Parathyroid adenoma (tissue), 2 donors: ENCODE measurements around the gene RPS6KA4.

Experiments
- H2AFZ ChIP-seq: fragments of 300-600 bp; sonication (generic); one replicate; pipeline ENCODE4 v1.7.0; 2017; ENCODE audit warnings: antibody characterized with exemption, mild to moderate bottlenecking
- H3K27ac ChIP-seq: fragments of 300-600 bp; sonication (generic); one replicate; pipeline ENCODE4 v1.7.0; 2017
- H3K27me3 ChIP-seq: fragments of 300-600 bp; sonication (generic); one replicate; pipeline ENCODE4 v1.7.0; 2017; ENCODE audit warnings: low read length; ENCODE audit not compliant: control insufficient read depth, insufficient read depth
- H3K36me3 ChIP-seq: fragments of 300-600 bp; sonication (generic); one replicate; pipeline ENCODE4 v1.7.0; 2017; ENCODE audit warnings: low read length; ENCODE audit not compliant: control insufficient read depth, insufficient read depth
- H3K4me1 ChIP-seq: fragments of 300-600 bp; sonication (generic); one replicate; pipeline ENCODE4 v1.7.0; 2017; ENCODE audit warnings: control low read depth
- H3K4me2 ChIP-seq: fragments of 300-600 bp; sonication (generic); one replicate; pipeline ENCODE4 v1.7.0; 2017; ENCODE audit warnings: low read length
- H3K4me3 ChIP-seq: fragments of 300-600 bp; sonication (generic); one replicate; pipeline ENCODE4 v1.7.0; 2017; ENCODE audit warnings: low read depth, low read length
- H3K79me2 ChIP-seq: fragments of 300-600 bp; sonication (generic); one replicate; pipeline ENCODE4 v1.7.0; 2017; ENCODE audit warnings: control low read depth
- H3K9ac ChIP-seq: fragments of 300-600 bp; sonication (generic); one replicate; pipeline ENCODE4 v1.7.0; 2017; ENCODE audit warnings: mild to moderate bottlenecking
- H3K9me3 ChIP-seq: fragments of 300-600 bp; sonication (generic); one replicate; pipeline ENCODE4 v1.7.0; 2017; ENCODE audit warnings: low read length; ENCODE audit not compliant: control insufficient read depth
- TF ChIP-seq, protein P1 (sequence below): fragments of 300-600 bp; sonication (generic); IDR thresholded peaks from one replicate; pipeline ENCODE4 v1.7.0; 2017; ENCODE audit warnings: antibody characterized with exemption, mild to moderate bottlenecking
- donor health status: primary hyperparathyroidism.

RPS6KA4 gene

DNA sequence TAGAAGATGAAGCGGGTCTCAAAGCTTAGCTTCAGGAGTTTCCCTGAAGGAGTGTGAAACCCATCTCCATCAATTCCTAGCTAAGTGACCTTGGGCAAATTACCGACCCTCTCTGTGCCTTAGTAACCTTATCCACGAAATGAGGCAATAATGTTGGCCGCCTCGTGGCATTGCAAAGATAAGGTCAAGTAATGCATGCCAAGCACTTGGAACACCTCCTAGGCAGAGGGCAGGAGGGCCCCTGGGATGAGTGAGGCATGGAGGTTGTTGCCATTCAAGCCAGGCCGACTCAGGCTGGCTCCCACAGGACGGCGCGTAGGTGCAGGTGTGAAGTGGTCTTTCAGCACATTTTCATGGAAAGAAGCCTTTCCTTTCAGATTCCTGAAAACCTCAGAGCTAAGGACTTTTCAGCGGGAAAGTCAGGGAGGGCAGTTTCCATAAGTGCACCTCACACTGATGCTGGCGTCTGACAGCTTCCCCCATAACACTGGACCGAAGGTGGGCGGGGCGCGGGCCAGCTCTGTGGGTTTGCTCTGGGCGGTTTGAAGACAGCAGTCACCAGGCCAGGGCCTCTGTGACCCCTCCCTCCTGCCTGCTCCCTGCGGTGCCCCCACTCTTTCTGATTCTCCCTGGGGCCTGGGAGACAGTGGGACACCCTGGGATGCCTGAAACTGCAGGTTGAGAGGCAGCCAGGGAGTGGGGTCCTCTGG is 25.2 kb downstream of the RPS6KA4 start:
- Histone ChIP-seq H3K9me3 (no peaks in the 10 kb centered on the region), H3K27ac (no peak overlapping the region), H3K36me3 (no peaks in the 10 kb centered on the region), H3K4me2 (no peak overlapping the region), H3K79me2 (no peaks in the 10 kb centered on the region), H3K4me3 (no peak overlapping the region), H2AFZ (no peak overlapping the region), H3K4me1 (no peaks in the 10 kb centered on the region), H3K27me3 (no peaks in the 10 kb centered on the region), H3K9ac (no peak overlapping the region)
- TF ChIP-seq, protein P1, sequence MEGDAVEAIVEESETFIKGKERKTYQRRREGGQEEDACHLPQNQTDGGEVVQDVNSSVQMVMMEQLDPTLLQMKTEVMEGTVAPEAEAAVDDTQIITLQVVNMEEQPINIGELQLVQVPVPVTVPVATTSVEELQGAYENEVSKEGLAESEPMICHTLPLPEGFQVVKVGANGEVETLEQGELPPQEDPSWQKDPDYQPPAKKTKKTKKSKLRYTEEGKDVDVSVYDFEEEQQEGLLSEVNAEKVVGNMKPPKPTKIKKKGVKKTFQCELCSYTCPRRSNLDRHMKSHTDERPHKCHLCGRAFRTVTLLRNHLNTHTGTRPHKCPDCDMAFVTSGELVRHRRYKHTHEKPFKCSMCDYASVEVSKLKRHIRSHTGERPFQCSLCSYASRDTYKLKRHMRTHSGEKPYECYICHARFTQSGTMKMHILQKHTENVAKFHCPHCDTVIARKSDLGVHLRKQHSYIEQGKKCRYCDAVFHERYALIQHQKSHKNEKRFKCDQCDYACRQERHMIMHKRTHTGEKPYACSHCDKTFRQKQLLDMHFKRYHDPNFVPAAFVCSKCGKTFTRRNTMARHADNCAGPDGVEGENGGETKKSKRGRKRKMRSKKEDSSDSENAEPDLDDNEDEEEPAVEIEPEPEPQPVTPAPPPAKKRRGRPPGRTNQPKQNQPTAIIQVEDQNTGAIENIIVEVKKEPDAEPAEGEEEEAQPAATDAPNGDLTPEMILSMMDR, result no peak

DNA sequence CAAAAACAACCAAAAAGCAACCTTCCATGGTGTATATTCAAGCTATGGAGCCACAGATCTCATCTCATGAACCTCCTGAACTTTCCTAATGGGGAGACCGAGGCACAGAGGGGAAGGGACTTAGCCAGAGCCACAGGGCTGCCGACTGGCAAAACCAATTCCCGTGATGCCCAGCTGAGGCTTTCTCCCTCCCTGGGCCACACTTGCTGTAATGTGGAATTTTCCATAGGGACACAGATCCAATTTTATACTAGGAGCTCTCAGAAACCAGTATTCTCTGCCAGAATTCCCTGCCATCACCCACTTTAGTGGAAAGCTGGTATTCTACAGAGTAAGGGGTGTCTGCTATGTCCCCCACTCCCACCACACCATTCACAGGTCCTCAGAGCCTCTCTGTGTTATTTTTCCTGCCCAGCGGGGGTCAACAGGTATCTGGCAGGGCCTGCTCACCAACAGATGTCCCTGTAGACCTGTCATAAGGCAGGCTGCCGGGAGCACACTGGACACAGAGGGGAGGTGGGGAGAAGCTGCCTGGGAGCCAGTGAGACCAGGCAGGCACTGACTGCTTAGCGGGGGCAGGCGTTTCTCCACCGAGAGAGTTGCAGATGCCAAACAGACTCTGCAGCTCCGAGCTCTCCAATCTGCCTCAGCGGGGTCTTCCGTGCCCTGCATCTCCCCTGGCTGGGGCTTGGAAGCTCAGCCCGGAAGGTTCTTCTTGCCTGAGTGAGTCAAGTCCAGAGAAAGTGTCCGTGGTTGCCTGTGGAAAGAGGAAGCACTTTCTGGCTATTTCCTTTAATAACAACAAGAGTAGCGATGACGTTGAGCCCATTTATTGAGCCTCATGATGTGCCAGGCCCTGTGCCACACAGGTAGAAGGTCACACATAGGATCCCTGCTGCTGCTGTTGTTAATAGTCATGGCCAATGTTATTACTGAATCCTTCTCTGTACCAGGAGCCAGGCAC is 26.3 kb downstream of the RPS6KA4 start:
- Histone ChIP-seq H3K4me2 (no peak overlapping the region), H3K9ac (no peak overlapping the region), H3K4me3 (no peak overlapping the region), H3K27me3 (no peaks in the 10 kb centered on the region), H2AFZ (no peak overlapping the region), H3K36me3 (no peaks in the 10 kb centered on the region), H3K9me3 (no peaks in the 10 kb centered on the region), H3K27ac (no peak overlapping the region), H3K79me2 (no peaks in the 10 kb centered on the region), H3K4me1 (no peaks in the 10 kb centered on the region)
- TF ChIP-seq, protein P1, result no peak

DNA sequence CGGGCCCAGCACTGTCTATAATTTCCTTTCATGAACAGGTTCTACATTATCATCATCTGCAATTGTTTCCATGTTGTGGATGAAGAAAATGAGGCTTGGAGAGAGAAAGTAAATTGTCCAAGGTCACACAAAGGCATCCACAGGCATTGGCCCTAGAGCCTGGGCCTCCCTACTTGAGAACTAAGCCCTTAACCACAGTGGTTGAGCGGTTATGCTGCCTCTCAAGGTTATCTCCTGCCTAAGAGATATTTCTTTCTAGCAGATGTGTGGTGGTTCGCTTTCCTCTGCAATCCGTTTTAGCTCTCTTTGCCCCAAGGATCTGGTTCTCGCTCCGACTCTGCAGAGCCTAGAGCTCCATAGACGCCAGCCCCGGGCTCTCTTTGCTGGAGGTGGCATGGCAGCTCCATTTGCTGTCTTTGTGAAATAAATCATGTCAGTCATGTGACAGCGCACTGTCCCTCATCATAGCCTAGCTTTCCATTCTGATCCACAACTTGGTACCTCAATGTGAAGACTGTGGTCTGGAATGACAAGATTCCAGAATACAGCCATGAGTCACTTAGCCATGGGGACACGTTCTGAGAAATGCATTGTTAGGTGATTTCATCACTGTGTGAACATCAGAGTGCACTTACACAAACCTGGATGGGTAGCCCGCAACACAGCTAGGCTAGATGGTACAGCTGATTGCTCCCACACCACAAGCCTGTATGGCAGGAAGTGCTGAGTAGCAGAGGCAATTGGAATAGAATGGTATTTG is 27.2 kb downstream of the RPS6KA4 start:
- Histone ChIP-seq H3K9ac (no peak overlapping the region), H3K79me2 (no peaks in the 10 kb centered on the region), H3K36me3 (no peaks in the 10 kb centered on the region), H3K4me1 (no peaks in the 10 kb centered on the region), H2AFZ (no peak overlapping the region), H3K4me3 (no peak overlapping the region), H3K4me2 (no peak overlapping the region), H3K27me3 (no peaks in the 10 kb centered on the region), H3K9me3 (no peaks in the 10 kb centered on the region), H3K27ac (no peak overlapping the region)
- TF ChIP-seq, protein P1, result no peak

DNA sequence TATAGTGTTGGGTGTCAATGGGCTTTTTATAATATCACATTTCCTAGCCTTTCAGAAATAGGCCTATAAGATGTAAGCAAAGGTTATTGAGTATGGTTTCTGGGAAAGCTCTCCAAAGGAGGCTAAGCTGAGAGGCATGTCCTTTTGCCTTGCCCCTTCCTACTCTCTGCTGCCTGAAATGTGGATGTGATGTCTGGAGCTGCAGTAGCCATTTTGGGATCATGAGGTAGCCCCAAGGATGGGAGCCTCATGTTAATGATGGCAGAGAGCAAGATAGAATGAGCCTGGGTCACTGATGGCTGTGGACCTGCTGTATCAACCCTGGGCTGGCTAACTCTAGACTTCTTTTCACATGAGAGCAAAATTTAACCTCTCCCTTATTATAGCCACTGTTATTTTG is 29.0 kb downstream of the RPS6KA4 start:
- no peaks in the 10 kb centered on the region for H3K27me3 ChIP-seq

More for the DNA sequence above, 29.0 kb downstream of the RPS6KA4 start:
- TF ChIP-seq, protein P1, result no peak
- H3K4me2 ChIP-seq, result no peak overlapping the region
- H3K79me2 ChIP-seq, result no peaks in the 10 kb centered on the region
- no peaks in the 10 kb centered on the region for H3K4me1 ChIP-seq
- H3K4me3 ChIP-seq, result no peak overlapping the region
- no peak overlapping the region for H2AFZ ChIP-seq
- no peaks in the 10 kb centered on the region for H3K36me3 ChIP-seq
- no peak overlapping the region for H3K27ac ChIP-seq
- H3K9ac ChIP-seq, result no peak overlapping the region
- H3K9me3 ChIP-seq, result no peaks in the 10 kb centered on the region
